NCI-H2107 treated with DMSO at 0.1 percent for 48 hours (cell line): Measurements from ENCODE around the gene MAP2K1.
"Not testable (repeated sequence)": the region's sequence is repeated elsewhere in the genome, so short reads cannot be mapped to it uniquely, and the experiment has no call there.

Experiments
- DNase-seq: peaks from one replicate; lab custom pipeline; 2025; ENCODE audit not compliant: unreplicated experiment; lab: John Stamatoyannopoulos, UW

Gene MAP2K1

DNA sequence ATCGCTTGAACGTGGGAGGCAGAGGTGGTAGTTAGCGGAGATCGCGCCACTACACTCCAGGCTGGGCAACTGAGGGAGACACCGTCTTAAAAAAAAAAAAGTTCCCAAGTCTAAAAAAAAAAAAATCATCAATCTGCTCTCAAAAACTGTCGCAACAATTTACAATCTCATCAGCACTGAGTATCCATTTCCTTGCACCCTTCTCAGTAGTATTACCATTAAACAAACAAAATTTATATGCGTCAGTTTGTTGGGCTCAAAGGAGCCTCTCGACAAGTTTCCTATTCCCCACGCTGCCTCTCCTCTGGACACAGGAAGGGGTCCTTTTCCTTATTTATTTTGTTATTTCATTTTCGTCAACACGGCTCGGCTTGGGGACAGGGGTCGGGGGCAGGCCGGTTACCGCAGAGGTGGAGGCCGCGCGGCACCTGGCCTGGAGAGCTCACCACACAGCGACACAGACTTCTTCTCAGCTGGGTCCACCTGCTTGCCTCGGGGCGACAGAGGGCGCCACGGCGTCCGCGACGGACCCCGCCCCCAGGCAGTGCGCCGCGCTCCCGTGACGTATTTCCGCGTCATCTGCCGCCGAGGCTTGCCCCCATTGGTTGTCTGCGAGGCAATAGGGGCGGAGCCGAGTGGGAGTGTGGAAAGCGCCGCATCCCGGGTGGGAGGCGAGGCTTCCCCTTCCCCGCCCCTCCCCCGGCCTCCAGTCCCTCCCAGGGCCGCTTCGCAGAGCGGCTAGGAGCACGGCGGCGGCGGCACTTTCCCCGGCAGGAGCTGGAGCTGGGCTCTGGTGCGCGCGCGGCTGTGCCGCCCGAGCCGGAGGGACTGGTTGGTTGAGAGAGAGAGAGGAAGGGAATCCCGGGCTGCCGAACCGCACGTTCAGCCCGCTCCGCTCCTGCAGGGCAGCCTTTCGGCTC lies at the start of gene MAP2K1:
MAP2K1 (plus strand) TSS at position 709 of the 920 bp plus-strand sequence. CDS start 436 bp downstream, outside the sequence.
- peak; percentile 48 for DNase-seq

DNA sequence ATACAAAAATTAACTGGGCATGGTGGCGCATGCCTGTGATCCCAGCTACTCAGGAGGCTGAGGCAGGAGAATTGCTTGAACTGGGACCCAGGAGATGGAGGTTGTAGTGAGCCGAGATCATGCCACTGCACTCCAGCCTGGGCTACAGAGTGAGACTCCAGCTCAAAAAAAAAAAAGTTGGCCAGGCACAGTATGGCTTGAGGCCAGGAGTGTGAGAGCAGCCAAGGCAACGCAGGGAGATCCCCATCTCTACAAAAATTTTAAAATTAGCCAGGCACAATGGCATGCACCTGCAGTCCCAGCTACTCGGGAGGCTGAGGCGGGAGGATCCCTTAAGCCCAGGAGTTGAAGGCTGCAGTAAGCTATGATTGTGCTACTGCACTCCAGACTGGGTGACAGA lies 38.2 kb upstream of the MAP2K1 start:
- not testable (repeated sequence) for DNase-seq

DNA sequence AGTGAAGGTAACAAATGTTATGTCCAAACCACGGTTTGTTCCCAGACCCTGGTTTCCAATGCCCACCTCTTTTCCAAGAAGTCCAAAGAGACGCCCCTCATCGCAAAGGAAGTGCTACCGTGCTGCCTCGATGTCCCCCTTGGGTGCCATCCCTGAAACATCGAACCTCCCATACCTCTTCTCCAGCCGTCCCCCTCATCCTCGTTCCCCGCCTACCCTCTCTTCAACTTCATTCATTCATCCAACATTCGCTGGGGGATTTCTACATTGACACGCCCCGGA lies 30.7 kb upstream of the MAP2K1 start:
- no peak for DNase-seq

- DNase-seq, result peak; percentile 74
Observed at GRCh38 chr15:66356359-66357236, 30.1 kb upstream of the MAP2K1 start, which contains the start of gene TIPIN. Gene TIPIN (minus strand): TSS chr15:66356685. CDS start chr15:66352947, 3,738 bp downstream.

DNA sequence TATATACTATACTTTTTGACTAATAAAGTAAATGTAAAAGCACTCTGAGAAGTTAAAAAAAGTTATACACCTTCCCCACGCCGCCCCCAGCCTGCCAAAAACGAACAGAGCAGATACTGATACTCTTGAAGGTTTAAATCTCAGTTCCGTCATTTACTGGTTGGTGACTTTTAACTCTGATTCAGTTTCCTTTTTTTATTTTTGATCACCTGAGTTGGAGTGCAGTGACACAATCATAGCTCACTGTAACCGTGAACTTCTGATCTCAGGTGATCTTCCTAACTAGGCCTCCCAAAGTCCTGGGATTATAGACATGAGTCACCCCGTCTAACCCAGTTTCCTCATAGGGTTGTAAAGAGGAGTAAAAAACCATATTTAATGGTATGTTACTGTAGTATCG lies 27.0 kb upstream of the MAP2K1 start:
- DNase-seq, result no peak

GRCh38 chr15:66361745-66362460 lies 24.8 kb upstream of the MAP2K1 start:
- DNase-seq, result not testable (repeated sequence)

DNA sequence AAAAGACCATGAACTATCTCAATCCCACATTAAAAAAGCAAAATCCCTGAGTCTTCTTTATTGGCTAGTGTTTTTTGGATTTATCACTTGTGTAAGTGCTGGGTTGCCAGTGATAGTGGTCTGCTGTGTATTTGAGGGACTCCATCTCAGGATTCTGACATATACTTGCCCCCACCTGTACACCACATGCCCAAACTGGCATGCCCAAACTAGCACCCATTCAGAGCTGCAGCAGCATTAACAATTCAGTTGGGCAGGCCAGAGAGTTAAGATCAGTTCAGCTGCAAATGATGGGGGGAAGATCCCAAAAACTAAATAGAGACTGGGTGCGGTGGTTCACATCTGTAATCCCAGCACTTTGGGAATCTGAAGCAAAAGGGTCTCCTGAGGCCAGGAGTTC lies 23.9 kb upstream of the MAP2K1 start:
- DNase-seq, result no peak

GRCh38 chr15:66364944-66365528 lies 21.7 kb upstream of the MAP2K1 start:
- no peak for DNase-seq

DNA sequence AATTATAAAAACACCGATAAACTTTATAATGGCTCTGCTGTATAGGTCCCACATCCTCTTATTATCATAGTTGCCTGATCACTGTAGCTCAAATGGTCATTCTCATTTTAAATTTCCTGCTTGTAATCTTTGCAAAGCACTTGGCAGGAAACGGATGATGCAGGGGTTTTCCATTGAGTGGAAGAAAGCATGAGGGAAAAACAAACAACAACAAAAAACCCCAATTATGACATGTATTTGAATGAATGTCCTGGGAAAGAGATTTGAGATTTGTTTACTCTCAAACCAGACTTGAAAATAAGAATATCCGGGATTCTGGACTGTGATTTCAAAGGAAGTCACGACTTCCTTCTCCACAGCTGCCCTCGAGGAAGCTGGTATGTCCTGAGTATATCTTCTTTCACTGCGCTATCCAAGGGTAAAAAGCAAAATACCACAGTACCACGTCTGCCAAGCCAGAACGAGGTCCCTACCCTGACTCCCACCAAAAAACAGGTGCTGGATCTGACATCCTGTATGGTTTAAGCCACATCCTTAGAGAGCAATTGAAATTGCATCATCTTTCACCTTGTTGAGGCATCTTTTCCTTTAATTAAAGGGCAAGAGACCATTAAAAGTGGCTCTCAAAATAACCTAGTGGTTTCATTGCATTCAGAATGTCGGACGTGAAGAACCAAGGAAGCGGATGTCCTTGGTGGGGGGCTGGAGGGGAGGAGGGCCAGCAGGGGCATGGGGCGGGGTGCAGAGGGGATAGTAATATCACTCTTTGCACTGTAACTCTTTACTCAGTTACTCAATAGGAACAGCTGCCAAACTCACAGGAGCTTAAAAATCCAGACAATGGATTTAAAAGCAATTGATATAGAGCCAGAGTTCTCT lies 16.7 kb upstream of the MAP2K1 start:
- DNase-seq, result peak; percentile 63

DNA sequence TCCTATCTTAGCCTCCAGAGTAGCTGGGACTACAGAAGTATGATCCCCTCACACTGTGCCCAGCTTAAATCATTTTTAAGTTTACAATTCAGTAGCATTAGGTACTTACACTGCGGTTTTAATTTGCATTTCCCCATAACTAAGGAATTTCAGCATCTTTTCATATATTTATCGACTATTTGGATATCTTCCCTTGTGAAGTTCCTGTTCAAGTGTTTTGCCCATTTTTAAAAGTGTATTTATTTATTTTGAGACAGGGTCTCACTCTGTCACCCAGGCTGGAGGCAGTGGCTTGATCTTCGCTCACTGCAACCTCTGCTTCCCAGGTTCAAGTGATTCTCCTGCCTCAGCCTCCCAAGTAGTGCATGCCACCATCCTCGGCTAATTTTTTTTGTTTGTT lies 12.5 kb upstream of the MAP2K1 start:
- DNase-seq, result no peak

GRCh38 chr15:66378814-66379430 lies 7.8 kb upstream of the MAP2K1 start:
- no peak for DNase-seq

DNA sequence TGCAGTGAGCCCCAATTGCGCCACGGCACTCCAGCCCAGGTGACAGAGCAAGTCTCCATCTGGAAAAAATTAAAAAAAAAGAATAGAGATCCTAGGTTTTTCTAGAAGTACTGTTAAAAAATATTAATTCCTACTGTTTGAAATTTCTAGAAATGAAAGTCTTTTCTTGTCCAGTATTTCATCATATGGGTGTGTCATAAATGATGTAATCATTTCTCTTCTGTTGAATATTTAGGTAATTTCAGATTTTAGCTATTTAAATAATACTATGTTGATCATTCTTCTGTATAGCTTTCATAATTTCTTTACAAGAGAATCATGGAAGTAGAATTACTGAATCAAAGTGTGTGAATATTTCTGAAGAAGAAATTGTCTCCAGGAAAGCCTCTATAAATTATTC lies 5.3 kb upstream of the MAP2K1 start:
- DNase-seq, result not testable (repeated sequence)

- no peak for DNase-seq
Observed at GRCh38 chr15:66387163-66388042, 691 bp downstream of the MAP2K1 start.

DNA sequence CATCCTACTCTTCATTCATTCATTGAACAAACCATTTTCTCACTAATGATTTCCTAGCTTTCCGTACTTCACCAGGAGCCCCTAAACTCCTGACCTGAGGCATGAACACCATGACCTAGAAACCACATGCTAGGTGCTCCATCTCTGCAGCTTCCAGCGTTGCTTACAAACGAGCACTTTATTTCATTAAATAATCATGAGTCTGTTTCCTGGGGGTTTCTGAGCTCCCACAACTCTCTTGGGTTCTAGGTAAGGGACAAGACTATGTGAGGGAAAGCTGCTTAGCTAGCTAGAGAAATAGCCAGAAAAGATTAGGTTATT lies 1.3 kb downstream of the MAP2K1 start:
- no peak for DNase-seq

DNA sequence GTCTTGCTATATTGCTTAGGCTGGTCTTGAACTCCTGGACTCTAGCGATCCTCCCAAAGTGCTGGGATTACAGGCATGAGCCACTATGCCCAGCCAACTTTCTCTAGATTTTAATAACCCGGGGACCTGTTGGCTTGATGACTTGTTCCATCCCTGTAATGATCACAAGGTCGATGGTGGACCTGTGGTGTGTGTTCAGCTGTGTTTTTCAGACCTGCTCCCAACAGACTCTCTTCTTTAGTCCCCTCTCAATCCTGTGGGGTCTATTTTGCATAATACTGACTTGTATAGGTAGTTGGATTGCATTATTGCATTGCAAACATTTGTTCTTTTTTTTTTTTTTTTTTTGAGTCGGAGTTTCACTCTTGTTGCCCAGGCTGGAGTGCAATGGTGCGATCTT lies 1.9 kb downstream of the MAP2K1 start:
- no peak for DNase-seq

- no peak for DNase-seq
Observed at GRCh38 chr15:66389098-66389858, 2.6 kb downstream of the MAP2K1 start.

DNA sequence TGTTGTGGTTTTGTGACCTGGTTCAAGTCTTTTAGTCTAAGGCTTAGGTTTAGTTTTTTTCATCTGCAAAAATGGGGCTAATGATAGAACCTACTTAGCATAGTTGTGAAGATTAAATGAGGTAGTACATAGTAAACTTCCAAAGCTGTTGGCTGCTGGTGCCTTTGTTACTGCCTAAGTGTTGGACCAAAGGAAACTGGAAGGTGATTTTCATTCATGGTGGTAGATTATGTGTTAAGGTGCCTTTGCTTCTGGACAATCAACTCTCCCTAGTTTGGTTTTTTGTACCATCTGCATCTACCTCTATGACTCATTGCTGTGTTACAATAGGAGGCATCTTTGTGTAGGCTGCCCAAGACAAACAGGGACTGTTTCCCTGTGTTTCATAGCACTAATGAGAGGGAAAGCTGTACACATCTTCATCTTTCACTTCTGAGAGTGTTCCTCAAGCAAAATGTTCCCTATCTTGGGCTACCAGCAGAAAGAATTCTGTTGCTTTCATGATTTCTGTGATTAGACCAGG lies 3.2 kb downstream of the MAP2K1 start:
- DNase-seq, result no peak

DNA sequence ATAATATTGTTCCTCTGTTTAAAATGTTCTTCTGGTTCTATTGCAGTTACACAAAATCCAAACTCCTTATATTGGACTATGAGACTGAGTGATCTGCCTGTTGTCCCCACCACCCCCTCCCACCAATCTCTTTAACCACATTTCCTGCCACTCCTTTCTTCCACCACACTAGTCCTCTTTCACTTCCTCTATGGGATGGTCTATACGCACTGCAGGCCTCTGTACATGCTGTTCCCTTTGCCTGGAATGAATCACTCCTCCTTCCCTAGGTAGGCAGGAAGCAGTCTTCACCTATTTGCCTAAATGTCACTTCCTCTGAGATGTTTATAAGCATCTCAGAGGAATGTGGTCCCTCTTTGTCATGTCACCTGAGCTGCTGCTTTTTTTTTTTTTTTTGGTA lies 4.0 kb downstream of the MAP2K1 start:
- DNase-seq, result no peak
